WERI-Rb-1 (cell line): ENCODE results near the gene HOXA13.

Experiments
- DNase-seq: peaks from one replicate; pipeline ENCODE4 v3.0.0-alpha.2; 2020
- H3K27ac ChIP-seq: fragments of 250-450 bp; sonication (Bioruptor Pico); 2 replicates; pipeline ENCODE4 v1.5.1; 2020; ENCODE audit warnings: mild to moderate bottlenecking, moderate library complexity
- H3K27me3 ChIP-seq: fragments of 250-450 bp; sonication (Bioruptor Pico); 2 replicates; pipeline ENCODE4 v1.5.1; 2021; ENCODE audit warnings: mild to moderate bottlenecking, low read depth, moderate library complexity; ENCODE audit not compliant: insufficient read depth, severe bottlenecking
- H3K36me3 ChIP-seq: fragments of 250-450 bp; sonication (Bioruptor Pico); 2 replicates; pipeline ENCODE4 v1.5.1; 2020; ENCODE audit warnings: mild to moderate bottlenecking, moderate library complexity
- H3K4me3 ChIP-seq: 2 replicates; pipeline ENCODE4 v1.5.1; 2011; ENCODE audit warnings: low read depth, mild to moderate bottlenecking, control low read depth, low read length
- H3K9me3 ChIP-seq: fragments of 250-450 bp; sonication (Bioruptor Pico); 2 replicates; pipeline ENCODE4 v1.5.1; 2021; ENCODE audit warnings: mild to moderate bottlenecking, moderate library complexity; ENCODE audit not compliant: severe bottlenecking
- CTCF ChIP-seq: IDR thresholded peaks from 2 replicates; pipeline ENCODE4 v1.5.1; 2011; ENCODE audit warnings: low read depth, mild to moderate bottlenecking, control low read depth, inconsistent platforms, low read length

Gene HOXA13

GRCh38 chr7:27170426-27171324, 29.2 kb downstream of the HOXA13 start:
- no peak overlapping the region for H3K27ac ChIP-seq
- H3K27me3 ChIP-seq: peaks cover 82% of the 10 kb centered on the region
- DNase-seq: no peak
- no peaks in the 10 kb centered on the region for H3K36me3 ChIP-seq
- H3K9me3 ChIP-seq: peaks cover 17% of the 10 kb centered on the region
- TF ChIP-seq CTCF: no peak
- H3K4me3 ChIP-seq: no peak overlapping the region

GRCh38 chr7:27169658-27170425, 30.0 kb downstream of the HOXA13 start:
- H3K27me3 ChIP-seq: peaks cover 82% of the 10 kb centered on the region
- H3K36me3 ChIP-seq: no peaks in the 10 kb centered on the region
- no peak for TF ChIP-seq CTCF
- H3K4me3 ChIP-seq: no peak overlapping the region
- no peak for DNase-seq
- no peak overlapping the region for H3K27ac ChIP-seq
- peaks cover 21% of the 10 kb centered on the region for H3K9me3 ChIP-seq

- no peak for TF ChIP-seq CTCF
- Histone ChIP-seq H3K27ac (no peak overlapping the region), H3K9me3 (peaks cover 21% of the 10 kb centered on the region), H3K27me3 (peaks cover 78% of the 10 kb centered on the region), H3K36me3 (no peaks in the 10 kb centered on the region), H3K4me3 (no peak overlapping the region)
- no peak for DNase-seq
Measured at GRCh38 chr7:27168265-27168947, 31.5 kb downstream of the HOXA13 start.

- no peak for TF ChIP-seq CTCF
- Histone ChIP-seq H3K9me3 (peaks cover 21% of the 10 kb centered on the region), H3K36me3 (no peaks in the 10 kb centered on the region), H3K4me3 (no peak overlapping the region), H3K27ac (no peak overlapping the region), H3K27me3 (peaks cover 73% of the 10 kb centered on the region)
- no peak for DNase-seq
Measured at GRCh38 chr7:27167916-27168264, 32.0 kb downstream of the HOXA13 start.

GRCh38 chr7:27166531-27167505, 33.1 kb downstream of the HOXA13 start:
- no peak for DNase-seq
- Histone ChIP-seq H3K27ac (no peak overlapping the region), H3K36me3 (no peaks in the 10 kb centered on the region), H3K27me3 (peaks cover 67% of the 10 kb centered on the region), H3K9me3 (peaks cover 21% of the 10 kb centered on the region), H3K4me3 (peak overlapping the region; percentile 26)
- TF ChIP-seq CTCF: no peak
